HepG2 (cell line): Measurements from ENCODE around the gene AADACL4. TPM values are rescaled to one million over a fixed set of nuclear protein-coding genes. Genes with fewer than 3 reads are reported as not detected.

Experiments used
- AGO1 ChIP-seq: fragments of 200-400 bp; formaldehyde crosslinking; IDR thresholded peaks from 2 replicates; pipeline ENCODE4 v1.6.1; 2017; ENCODE audit warnings: mild to moderate bottlenecking, low read depth, low read length, moderate library complexity; ENCODE audit not compliant: poor library complexity, severe bottlenecking
- HHEX ChIP-seq: IDR thresholded peaks from 2 replicates; pipeline ENCODE4 v1.6.1; 2016; ENCODE audit warnings: control low read depth
- HMG20A ChIP-seq: IDR thresholded peaks from 2 replicates; pipeline ENCODE4 v1.6.1; 2016; ENCODE audit warnings: borderline replicate concordance
- NR1H2 ChIP-seq: sonication (generic); formaldehyde crosslinking; IDR thresholded peaks from 2 replicates; pipeline ENCODE4 v1.8.1; 2022; ENCODE audit warnings: low read depth, missing genetic modification reagents, borderline replicate concordance
- POLR2A ChIP-seq, 2 experiments: IDR thresholded peaks; 2 replicates each; pipeline ENCODE4 v1.6.1; 2011; ENCODE audit warnings: low read depth in 2 of 2, low read length in 2 of 2, mild to moderate bottlenecking in 1 of 2, moderate library complexity in 1 of 2; ENCODE audit not compliant: insufficient read depth in 1 of 2
- TMF1 ChIP-seq: sonication (generic); formaldehyde crosslinking; IDR thresholded peaks from 2 replicates; pipeline ENCODE4 v1.8.1; 2022; ENCODE audit warnings: low read depth, missing genetic modification reagents
- ZNF557 ChIP-seq: sonication (generic); formaldehyde crosslinking; IDR thresholded peaks from 2 replicates; pipeline ENCODE4 v1.4.0; 2020; ENCODE audit warnings: missing genetic modification reagents
- ZNF564 ChIP-seq: sonication (generic); formaldehyde crosslinking; IDR thresholded peaks from 2 replicates; pipeline ENCODE4 v1.8.1; 2023; ENCODE audit warnings: mild to moderate bottlenecking, missing genetic modification reagents
- ZNF839 ChIP-seq: sonication (generic); formaldehyde crosslinking; IDR thresholded peaks from 2 replicates; pipeline ENCODE4 v1.4.0; 2020; ENCODE audit warnings: missing genetic modification reagents, mild to moderate bottlenecking, borderline replicate concordance
- ZSCAN25 ChIP-seq: sonication (generic); formaldehyde crosslinking; IDR thresholded peaks from 2 replicates; pipeline ENCODE4 v1.8.0; 2022; ENCODE audit warnings: mild to moderate bottlenecking, missing genetic modification reagents
- ZSCAN31 ChIP-seq: sonication (generic); formaldehyde crosslinking; IDR thresholded peaks from 2 replicates; pipeline ENCODE4 v1.5.0; 2020; ENCODE audit warnings: low read depth, mild to moderate bottlenecking, missing genetic modification reagents
- polyA plus RNA-seq, 8 experiments: library from polyadenylated mRNA; depleted of rRNA in 3 of 8; stranded (reverse) in 7 of 8; unstranded in 1 of 8; fragments of >200 nt; fragmentation: Illumina TruSeq in 4 of 8; extraction: Trizol in 4 of 8; gene quantifications; 2 replicates each; pipeline versions ENCODE4 v1.2.1 to v1.2.3, GENCODE V29; 2011 to 2016; ENCODE audit warnings: low read depth in 4 of 8, missing spikeins in 1 of 8, mixed read lengths in 1 of 8; ENCODE audit not compliant: insufficient read depth in 1 of 8
- total RNA-seq, 5 experiments: library from RNA; depleted of rRNA; stranded (reverse); fragments of >200 nt; fragmentation: Illumina TruSeq; extraction: Trizol; gene quantifications; 2 replicates each; pipeline ENCODE4 v1.2.3, GENCODE V29; 2016; ENCODE audit warnings: low read depth in 1 of 5
- TF ChIP-seq, protein P1 (sequence below): sonication (generic); formaldehyde crosslinking; IDR thresholded peaks from 2 replicates; pipeline ENCODE4 v1.5.0; 2020; ENCODE audit warnings: missing genetic modification reagents
- TF ChIP-seq, protein P2 (sequence below): sonication (generic); formaldehyde crosslinking; IDR thresholded peaks from 2 replicates; pipeline ENCODE4 v1.8.0; 2022; ENCODE audit warnings: mild to moderate bottlenecking, missing genetic modification reagents, moderate library complexity
- TF ChIP-seq, protein P3 (sequence below): sonication (generic); formaldehyde crosslinking; IDR thresholded peaks from 2 replicates; pipeline ENCODE4 v1.4.0; 2020; ENCODE audit warnings: mild to moderate bottlenecking, missing genetic modification reagents
- TF ChIP-seq, protein P4 (sequence below): IDR thresholded peaks from 2 replicates; pipeline ENCODE4 v1.6.1; 2016; ENCODE audit warnings: low read depth, borderline replicate concordance
- TF ChIP-seq, protein P5 (sequence below): sonication (generic); formaldehyde crosslinking; IDR thresholded peaks from 2 replicates; pipeline ENCODE4 v1.4.0; 2020; ENCODE audit warnings: mild to moderate bottlenecking, missing genetic modification reagents
- TF ChIP-seq, protein P6 (sequence below): sonication (generic); formaldehyde crosslinking; conservative IDR thresholded peaks from 2 replicates; pipeline ENCODE4 v1.8.1; 2023; ENCODE audit warnings: missing genetic modification reagents

AADACL4 gene
- total and polyA plus RNA-seq, 2 of the 13 experiments (the other 11 are each of a cell fraction or from before 2014, with no cell fraction given): not detected

DNA sequence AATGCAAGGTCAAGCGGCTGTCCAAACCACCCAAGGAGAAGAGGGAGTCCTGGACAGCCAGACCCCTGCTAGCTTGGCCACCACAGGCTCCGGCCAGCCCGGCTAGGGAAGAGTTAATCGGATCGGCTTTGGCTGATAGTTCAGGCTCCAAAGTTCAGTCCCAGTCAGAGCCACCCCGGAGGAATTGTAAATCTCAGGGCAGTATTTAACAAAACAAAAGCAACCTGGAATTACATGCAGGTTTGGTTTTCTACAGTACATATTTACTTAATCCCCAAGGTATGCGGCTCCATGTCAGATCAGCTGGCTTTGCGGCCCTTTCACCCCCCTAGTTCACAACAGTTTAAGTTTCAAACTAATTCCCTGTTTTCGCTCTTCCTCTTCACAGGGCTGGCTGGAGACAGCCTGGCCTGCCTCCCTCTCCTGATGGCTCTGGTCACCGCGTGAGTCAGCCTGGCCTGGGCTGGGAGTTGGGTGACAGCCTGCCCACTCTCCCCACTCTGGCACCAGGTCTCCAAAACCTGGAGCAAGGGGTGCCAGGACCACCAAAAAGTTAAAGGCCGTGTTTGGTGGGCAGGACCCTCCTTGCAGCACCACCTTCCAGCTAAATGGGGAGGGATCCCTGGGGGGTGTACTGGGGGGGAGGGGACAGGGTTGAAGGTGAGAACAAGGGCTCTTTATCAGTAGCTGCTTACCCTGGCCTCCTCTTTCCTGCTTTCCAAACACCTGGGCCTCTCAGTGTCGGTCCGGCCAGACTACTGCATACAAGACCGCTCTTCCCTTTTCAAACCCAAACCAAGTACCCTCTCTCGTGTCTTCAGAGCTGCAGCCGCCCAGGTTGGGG, 27.8 kb upstream of the AADACL4 start (continued):
- TF ChIP-seq, protein P1, sequence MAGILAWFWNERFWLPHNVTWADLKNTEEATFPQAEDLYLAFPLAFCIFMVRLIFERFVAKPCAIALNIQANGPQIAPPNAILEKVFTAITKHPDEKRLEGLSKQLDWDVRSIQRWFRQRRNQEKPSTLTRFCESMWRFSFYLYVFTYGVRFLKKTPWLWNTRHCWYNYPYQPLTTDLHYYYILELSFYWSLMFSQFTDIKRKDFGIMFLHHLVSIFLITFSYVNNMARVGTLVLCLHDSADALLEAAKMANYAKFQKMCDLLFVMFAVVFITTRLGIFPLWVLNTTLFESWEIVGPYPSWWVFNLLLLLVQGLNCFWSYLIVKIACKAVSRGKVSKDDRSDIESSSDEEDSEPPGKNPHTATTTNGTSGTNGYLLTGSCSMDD (CRISPR knock-in tag): no peak
- TF ChIP-seq, protein P2, sequence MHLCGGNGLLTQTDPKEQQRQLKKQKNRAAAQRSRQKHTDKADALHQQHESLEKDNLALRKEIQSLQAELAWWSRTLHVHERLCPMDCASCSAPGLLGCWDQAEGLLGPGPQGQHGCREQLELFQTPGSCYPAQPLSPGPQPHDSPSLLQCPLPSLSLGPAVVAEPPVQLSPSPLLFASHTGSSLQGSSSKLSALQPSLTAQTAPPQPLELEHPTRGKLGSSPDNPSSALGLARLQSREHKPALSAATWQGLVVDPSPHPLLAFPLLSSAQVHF (CRISPR knock-in tag): no peak
- peak; percentile 79 to 82 for TF ChIP-seq POLR2A (IDR thresholded peaks at IDR 0.05; ENCODE audit: insufficient read depth in 1 of 2, low read depth in 2 of 2, low read length in 2 of 2)
- peak; percentile 82 for TF ChIP-seq ZNF564 (CRISPR knock-in tag)
- TF ChIP-seq HMG20A: peak; percentile 89
- TF ChIP-seq, protein P3, sequence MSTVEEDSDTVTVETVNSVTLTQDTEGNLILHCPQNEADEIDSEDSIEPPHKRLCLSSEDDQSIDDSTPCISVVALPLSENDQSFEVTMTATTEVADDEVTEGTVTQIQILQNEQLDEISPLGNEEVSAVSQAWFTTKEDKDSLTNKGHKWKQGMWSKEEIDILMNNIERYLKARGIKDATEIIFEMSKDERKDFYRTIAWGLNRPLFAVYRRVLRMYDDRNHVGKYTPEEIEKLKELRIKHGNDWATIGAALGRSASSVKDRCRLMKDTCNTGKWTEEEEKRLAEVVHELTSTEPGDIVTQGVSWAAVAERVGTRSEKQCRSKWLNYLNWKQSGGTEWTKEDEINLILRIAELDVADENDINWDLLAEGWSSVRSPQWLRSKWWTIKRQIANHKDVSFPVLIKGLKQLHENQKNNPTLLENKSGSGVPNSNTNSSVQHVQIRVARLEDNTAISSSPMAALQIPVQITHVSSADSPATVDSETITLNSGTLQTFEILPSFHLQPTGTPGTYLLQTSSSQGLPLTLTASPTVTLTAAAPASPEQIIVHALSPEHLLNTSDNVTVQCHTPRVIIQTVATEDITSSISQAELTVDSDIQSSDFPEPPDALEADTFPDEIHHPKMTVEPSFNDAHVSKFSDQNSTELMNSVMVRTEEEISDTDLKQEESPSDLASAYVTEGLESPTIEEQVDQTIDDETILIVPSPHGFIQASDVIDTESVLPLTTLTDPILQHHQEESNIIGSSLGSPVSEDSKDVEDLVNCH (CRISPR knock-in tag): no peak
- no peak; the same call in 1 of the 2 replicates for TF ChIP-seq ZSCAN31
- no peak for TF ChIP-seq ZNF557 (CRISPR knock-in tag)
- TF ChIP-seq NR1H2: no peak
- TF ChIP-seq, protein P4, sequence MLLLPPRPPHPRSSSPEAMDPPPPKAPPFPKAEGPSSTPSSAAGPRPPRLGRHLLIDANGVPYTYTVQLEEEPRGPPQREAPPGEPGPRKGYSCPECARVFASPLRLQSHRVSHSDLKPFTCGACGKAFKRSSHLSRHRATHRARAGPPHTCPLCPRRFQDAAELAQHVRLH (CRISPR knock-in tag): peak; percentile 25; the same call in 1 of the 2 replicates
- TF ChIP-seq, protein P5, sequence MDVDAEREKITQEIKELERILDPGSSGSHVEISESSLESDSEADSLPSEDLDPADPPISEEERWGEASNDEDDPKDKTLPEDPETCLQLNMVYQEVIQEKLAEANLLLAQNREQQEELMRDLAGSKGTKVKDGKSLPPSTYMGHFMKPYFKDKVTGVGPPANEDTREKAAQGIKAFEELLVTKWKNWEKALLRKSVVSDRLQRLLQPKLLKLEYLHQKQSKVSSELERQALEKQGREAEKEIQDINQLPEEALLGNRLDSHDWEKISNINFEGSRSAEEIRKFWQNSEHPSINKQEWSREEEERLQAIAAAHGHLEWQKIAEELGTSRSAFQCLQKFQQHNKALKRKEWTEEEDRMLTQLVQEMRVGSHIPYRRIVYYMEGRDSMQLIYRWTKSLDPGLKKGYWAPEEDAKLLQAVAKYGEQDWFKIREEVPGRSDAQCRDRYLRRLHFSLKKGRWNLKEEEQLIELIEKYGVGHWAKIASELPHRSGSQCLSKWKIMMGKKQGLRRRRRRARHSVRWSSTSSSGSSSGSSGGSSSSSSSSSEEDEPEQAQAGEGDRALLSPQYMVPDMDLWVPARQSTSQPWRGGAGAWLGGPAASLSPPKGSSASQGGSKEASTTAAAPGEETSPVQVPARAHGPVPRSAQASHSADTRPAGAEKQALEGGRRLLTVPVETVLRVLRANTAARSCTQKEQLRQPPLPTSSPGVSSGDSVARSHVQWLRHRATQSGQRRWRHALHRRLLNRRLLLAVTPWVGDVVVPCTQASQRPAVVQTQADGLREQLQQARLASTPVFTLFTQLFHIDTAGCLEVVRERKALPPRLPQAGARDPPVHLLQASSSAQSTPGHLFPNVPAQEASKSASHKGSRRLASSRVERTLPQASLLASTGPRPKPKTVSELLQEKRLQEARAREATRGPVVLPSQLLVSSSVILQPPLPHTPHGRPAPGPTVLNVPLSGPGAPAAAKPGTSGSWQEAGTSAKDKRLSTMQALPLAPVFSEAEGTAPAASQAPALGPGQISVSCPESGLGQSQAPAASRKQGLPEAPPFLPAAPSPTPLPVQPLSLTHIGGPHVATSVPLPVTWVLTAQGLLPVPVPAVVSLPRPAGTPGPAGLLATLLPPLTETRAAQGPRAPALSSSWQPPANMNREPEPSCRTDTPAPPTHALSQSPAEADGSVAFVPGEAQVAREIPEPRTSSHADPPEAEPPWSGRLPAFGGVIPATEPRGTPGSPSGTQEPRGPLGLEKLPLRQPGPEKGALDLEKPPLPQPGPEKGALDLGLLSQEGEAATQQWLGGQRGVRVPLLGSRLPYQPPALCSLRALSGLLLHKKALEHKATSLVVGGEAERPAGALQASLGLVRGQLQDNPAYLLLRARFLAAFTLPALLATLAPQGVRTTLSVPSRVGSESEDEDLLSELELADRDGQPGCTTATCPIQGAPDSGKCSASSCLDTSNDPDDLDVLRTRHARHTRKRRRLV (CRISPR knock-in tag): peak; percentile 87
- TF ChIP-seq AGO1: no peak
- TF ChIP-seq, protein P6, sequence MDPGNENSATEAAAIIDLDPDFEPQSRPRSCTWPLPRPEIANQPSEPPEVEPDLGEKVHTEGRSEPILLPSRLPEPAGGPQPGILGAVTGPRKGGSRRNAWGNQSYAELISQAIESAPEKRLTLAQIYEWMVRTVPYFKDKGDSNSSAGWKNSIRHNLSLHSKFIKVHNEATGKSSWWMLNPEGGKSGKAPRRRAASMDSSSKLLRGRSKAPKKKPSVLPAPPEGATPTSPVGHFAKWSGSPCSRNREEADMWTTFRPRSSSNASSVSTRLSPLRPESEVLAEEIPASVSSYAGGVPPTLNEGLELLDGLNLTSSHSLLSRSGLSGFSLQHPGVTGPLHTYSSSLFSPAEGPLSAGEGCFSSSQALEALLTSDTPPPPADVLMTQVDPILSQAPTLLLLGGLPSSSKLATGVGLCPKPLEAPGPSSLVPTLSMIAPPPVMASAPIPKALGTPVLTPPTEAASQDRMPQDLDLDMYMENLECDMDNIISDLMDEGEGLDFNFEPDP (CRISPR knock-in tag): peak; percentile 84; the same call in 1 of the 2 replicates
- peak; percentile 75 for TF ChIP-seq ZSCAN25 (CRISPR knock-in tag)
- 0 out of 2 replicates have a peak, but pooled peaks have one; percentile 24 for TF ChIP-seq HHEX
- TF ChIP-seq ZNF839 (CRISPR knock-in tag): no peak
- peak; percentile 75; the same call in 1 of the 2 replicates for TF ChIP-seq TMF1
